ENCODE measurements around the gene AOC2.
"Not testable (repeated sequence)": the region's sequence is repeated elsewhere in the genome, so short reads cannot be mapped to it uniquely, and the experiment has no call there.

The AOC2 gene

DNA sequence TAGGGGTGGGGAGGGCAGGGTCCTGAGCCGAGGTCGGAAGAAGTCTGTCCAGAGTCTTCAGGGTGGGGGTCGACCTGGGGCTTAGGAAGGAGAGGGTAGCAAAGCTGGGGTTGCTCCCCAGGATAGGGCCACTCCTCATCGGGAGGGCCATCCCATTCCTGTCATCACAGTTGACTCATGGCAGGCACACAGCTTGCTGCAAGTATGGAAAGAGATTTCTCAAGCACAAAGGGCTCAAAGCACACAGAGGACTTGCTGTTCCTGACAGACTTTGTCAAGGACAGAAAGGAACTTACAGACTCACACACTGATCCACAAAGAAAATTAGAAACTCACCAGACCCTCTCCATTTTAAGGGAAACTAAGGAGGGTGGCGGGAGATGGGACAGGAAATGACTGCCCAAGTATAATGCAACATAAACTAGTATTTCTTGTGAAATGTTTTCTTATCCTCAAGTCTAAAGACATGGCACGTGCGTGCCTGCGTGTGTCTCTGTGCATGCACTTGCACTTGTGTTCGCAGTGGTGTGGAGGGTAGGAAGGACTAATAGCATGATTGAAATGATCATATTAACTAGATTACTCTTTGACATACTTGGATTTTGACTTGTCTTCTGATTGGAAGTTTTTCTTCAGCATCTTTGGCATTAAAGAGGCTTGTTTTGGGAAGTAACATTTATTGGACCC is 2.4 kb downstream of the AOC2 start:
- H3K27ac ChIP-seq (ENCODE audit: low read depth, low read length): peak overlapping the region; percentile 76
- H3K36me3 ChIP-seq (ENCODE audit: insufficient read depth, low read length): peaks cover 9% of the 10 kb centered on the region; the same call in 1 of the 2 replicates
- no peaks in the 10 kb centered on the region for H3K79me2 ChIP-seq (ENCODE audit: control insufficient read depth, insufficient read depth, low read length, unreplicated experiment)
- H3K4me3 ChIP-seq (ENCODE audit: low read depth, low read length): no peak overlapping the region
- no peak overlapping the region for H2AFZ ChIP-seq (ENCODE audit: low read length, unreplicated experiment)
- H3K4me1 ChIP-seq (ENCODE audit: control insufficient read depth, insufficient read depth, low read length, unreplicated experiment): peaks cover 42% of the 10 kb centered on the region
- H3K27me3 ChIP-seq (ENCODE audit: insufficient read depth, low read length): no peaks in the 10 kb centered on the region

DNA sequence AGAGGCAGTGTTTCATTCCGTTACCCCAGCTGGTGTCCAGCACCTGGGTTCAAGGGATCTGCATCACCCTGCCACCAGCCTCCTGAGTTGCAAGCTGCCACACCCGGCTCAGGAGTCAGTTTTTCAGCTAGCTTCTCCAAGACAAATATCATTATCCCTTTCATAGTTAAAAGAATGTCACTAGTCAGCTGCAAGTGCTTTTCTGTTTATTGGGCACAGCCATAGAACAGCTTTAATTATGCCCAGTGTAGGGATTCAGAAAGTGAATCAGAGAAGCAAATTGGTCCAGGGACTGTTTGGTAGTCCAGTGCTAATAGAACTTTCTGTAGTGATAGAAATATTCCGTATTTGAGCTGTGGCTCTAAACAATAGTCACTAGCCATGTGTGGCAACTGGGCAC is 3.7 kb downstream of the AOC2 start:
- peaks cover 38% of the 10 kb centered on the region for H3K4me1 ChIP-seq (ENCODE audit: control insufficient read depth, insufficient read depth, low read length, unreplicated experiment)
- H3K4me3 ChIP-seq (ENCODE audit: low read depth, low read length): no peak overlapping the region
- H3K36me3 ChIP-seq (ENCODE audit: insufficient read depth, low read length): 0 out of 2 replicates have a peak, but pooled peaks cover 5% of the 10 kb centered on the region
- H3K79me2 ChIP-seq (ENCODE audit: control insufficient read depth, insufficient read depth, low read length, unreplicated experiment): no peaks in the 10 kb centered on the region
- H3K27ac ChIP-seq (ENCODE audit: low read depth, low read length): no peak overlapping the region
- H3K27me3 ChIP-seq (ENCODE audit: insufficient read depth, low read length): no peaks in the 10 kb centered on the region
- H2AFZ ChIP-seq (ENCODE audit: low read length, unreplicated experiment): no peak overlapping the region

DNA sequence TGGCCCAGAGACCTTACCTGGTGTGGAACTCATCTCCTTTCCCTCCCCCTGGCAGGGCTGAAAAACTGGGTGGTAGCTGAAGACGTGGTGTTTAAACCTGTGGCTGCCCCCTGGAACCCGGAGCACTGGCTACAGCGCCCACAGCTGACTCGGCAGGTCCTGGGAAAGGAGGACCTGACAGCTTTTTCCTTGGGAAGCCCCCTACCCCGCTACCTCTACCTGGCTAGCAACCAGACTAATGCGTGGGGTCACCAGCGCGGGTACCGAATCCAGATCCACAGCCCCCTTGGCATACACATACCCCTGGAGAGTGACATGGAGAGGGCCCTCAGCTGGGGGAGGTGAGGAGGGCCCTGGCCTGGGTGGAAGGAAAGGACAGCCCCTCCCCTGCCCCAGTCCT is 4.7 kb downstream of the AOC2 start:
- Histone ChIP-seq H2AFZ (ENCODE audit: low read length, unreplicated experiment) (no peak overlapping the region), H3K36me3 (ENCODE audit: insufficient read depth, low read length) (0 out of 2 replicates have a peak, but pooled peaks cover under 1% of the 10 kb centered on the region), H3K27me3 (ENCODE audit: insufficient read depth, low read length) (no peaks in the 10 kb centered on the region), H3K4me3 (ENCODE audit: low read depth, low read length) (no peak overlapping the region), H3K79me2 (ENCODE audit: control insufficient read depth, insufficient read depth, low read length, unreplicated experiment) (no peaks in the 10 kb centered on the region), H3K27ac (ENCODE audit: low read depth, low read length) (no peak overlapping the region), H3K4me1 (ENCODE audit: control insufficient read depth, insufficient read depth, low read length, unreplicated experiment) (peaks cover 35% of the 10 kb centered on the region)

DNA sequence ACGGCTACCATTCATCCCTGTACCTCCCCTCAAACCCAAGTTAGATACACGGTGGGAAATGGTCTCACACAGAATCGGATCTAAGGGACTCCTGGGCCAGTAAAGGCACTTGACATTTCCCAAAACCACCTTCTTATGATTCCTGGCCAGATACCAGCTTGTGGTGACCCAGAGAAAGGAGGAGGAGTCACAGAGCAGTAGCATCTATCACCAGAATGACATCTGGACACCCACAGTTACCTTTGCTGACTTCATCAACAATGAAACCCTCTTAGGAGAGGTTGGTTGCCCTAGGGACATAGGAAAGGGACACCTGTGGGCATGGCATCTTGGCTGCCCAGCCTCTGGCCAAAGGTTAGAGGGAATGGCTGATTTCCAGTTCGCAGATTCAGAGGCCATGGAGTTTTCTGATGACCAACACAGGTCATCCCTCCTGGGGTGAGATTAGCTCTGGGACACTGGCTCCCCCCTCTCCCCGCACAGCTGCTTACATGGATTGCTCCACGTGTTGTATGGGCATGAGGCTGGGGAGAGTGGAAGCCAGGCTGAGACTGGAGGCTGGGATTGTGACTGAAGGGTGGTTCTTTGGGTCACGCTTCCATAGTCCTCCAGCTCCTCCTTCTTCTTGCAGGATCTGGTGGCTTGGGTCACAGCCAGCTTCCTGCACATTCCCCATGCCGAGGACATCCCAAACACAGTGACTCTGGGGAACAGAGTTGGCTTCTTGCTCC is 5.2 kb downstream of the AOC2 start:
- no peak overlapping the region for H2AFZ ChIP-seq (ENCODE audit: low read length, unreplicated experiment)
- peaks cover 34% of the 10 kb centered on the region for H3K4me1 ChIP-seq (ENCODE audit: control insufficient read depth, insufficient read depth, low read length, unreplicated experiment)
- H3K36me3 ChIP-seq (ENCODE audit: insufficient read depth, low read length): no peaks in the 10 kb centered on the region
- H3K79me2 ChIP-seq (ENCODE audit: control insufficient read depth, insufficient read depth, low read length, unreplicated experiment): no peaks in the 10 kb centered on the region
- no peak overlapping the region for H3K4me3 ChIP-seq (ENCODE audit: low read depth, low read length)
- H3K27ac ChIP-seq (ENCODE audit: low read depth, low read length): no peak overlapping the region
- H3K27me3 ChIP-seq (ENCODE audit: insufficient read depth, low read length): no peaks in the 10 kb centered on the region

GRCh38 chr17:42850954-42851353 is 6.6 kb downstream of the AOC2 start, which contains the start of gene AOC3:
AOC3 (plus strand) TSS chr17:42851199; CDS start chr17:42851344, 145 bp downstream.
- H3K4me1 ChIP-seq (ENCODE audit: control insufficient read depth, insufficient read depth, low read length, unreplicated experiment): peaks cover 25% of the 10 kb centered on the region
- no peak within 1 kb of the TSS for H2AFZ ChIP-seq (ENCODE audit: low read length, unreplicated experiment)
- no peaks in the 10 kb centered on the region for H3K27me3 ChIP-seq (ENCODE audit: insufficient read depth, low read length)
- H3K36me3 ChIP-seq (ENCODE audit: insufficient read depth, low read length): no peaks in the 10 kb centered on the region
- H3K79me2 ChIP-seq (ENCODE audit: control insufficient read depth, insufficient read depth, low read length, unreplicated experiment): no peaks in the 10 kb centered on the region
- H3K4me3 ChIP-seq (ENCODE audit: low read depth, low read length): no peak within 1 kb of the TSS
- no peak within 1 kb of the TSS for H3K27ac ChIP-seq (ENCODE audit: low read depth, low read length)

DNA sequence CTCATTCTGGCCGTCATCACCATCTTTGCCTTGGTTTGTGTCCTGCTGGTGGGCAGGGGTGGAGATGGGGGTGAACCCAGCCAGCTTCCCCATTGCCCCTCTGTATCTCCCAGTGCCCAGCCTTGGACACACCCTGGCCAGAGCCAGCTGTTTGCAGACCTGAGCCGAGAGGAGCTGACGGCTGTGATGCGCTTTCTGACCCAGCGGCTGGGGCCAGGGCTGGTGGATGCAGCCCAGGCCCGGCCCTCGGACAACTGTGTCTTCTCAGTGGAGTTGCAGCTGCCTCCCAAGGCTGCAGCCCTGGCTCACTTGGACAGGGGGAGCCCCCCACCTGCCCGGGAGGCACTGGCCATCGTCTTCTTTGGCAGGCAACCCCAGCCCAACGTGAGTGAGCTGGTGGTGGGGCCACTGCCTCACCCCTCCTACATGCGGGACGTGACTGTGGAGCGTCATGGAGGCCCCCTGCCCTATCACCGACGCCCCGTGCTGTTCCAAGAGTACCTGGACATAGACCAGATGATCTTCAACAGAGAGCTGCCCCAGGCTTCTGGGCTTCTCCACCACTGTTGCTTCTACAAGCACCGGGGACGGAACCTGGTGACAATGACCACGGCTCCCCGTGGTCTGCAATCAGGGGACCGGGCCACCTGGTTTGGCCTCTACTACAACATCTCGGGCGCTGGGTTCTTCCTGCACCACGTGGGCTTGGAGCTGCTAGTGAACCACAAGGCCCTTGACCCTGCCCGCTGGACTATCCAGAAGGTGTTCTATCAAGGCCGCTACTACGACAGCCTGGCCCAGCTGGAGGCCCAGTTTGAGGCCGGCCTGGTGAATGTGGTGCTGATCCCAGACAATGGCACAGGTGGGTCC is 7.2 kb downstream of the AOC2 start:
- H3K4me3 ChIP-seq (ENCODE audit: low read depth, low read length); H3K79me2 ChIP-seq (ENCODE audit: control insufficient read depth, insufficient read depth, low read length, unreplicated experiment); H2AFZ ChIP-seq (ENCODE audit: low read length, unreplicated experiment); H3K27me3 ChIP-seq (ENCODE audit: insufficient read depth, low read length); H3K27ac ChIP-seq (ENCODE audit: low read depth, low read length); H3K36me3 ChIP-seq (ENCODE audit: insufficient read depth, low read length): not testable (repeated sequence)
- peaks cover 19% of the 10 kb centered on the region for H3K4me1 ChIP-seq (ENCODE audit: control insufficient read depth, insufficient read depth, low read length, unreplicated experiment)

GRCh38 chr17:42852351-42852750 is 8.0 kb downstream of the AOC2 start:
- Histone ChIP-seq H3K27ac (ENCODE audit: low read depth, low read length) (no peak overlapping the region), H3K4me3 (ENCODE audit: low read depth, low read length) (no peak overlapping the region), H3K27me3 (ENCODE audit: insufficient read depth, low read length) (no peaks in the 10 kb centered on the region), H2AFZ (ENCODE audit: low read length, unreplicated experiment) (no peak overlapping the region), H3K79me2 (ENCODE audit: control insufficient read depth, insufficient read depth, low read length, unreplicated experiment) (no peaks in the 10 kb centered on the region), H3K36me3 (ENCODE audit: insufficient read depth, low read length) (no peaks in the 10 kb centered on the region), H3K4me1 (ENCODE audit: control insufficient read depth, insufficient read depth, low read length, unreplicated experiment) (peaks cover 11% of the 10 kb centered on the region)

GRCh38 chr17:42853004-42853403 is 8.6 kb downstream of the AOC2 start:
- Histone ChIP-seq H3K4me3 (ENCODE audit: low read depth, low read length) (no peak overlapping the region), H2AFZ (ENCODE audit: low read length, unreplicated experiment) (no peak overlapping the region)

DNA sequence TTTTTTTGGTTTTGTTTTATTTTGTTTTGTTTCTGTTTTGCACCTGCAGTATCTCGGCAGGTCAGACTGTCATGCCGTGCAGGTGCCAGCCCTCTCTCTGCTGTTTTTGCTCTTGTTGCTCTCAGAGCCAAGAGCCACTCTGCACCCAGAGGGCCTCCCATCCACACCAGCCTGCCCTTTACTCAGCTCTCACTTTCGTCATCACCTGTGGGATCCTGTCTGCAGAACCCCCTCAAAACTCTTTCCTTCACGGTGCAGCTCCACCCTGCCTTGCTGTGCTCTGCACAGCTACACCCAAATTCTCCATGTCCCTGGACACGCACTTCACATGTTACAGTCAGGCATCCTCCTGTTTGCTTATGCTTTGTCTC is 9.2 kb downstream of the AOC2 start:
- Histone ChIP-seq H3K4me1 (ENCODE audit: control insufficient read depth, insufficient read depth, low read length, unreplicated experiment) (peaks cover 10% of the 10 kb centered on the region), H3K27me3 (ENCODE audit: insufficient read depth, low read length) (no peaks in the 10 kb centered on the region), H3K79me2 (ENCODE audit: control insufficient read depth, insufficient read depth, low read length, unreplicated experiment) (no peaks in the 10 kb centered on the region), H3K4me3 (ENCODE audit: low read depth, low read length) (no peak overlapping the region), H3K36me3 (ENCODE audit: insufficient read depth, low read length) (no peaks in the 10 kb centered on the region), H2AFZ (ENCODE audit: low read length, unreplicated experiment) (no peak overlapping the region), H3K27ac (ENCODE audit: low read depth, low read length) (no peak overlapping the region)

More at GRCh38 chr17:42853004-42853403, 8.6 kb downstream of the AOC2 start:
- H3K27ac ChIP-seq (ENCODE audit: low read depth, low read length): no peak overlapping the region
- peaks cover 10% of the 10 kb centered on the region for H3K4me1 ChIP-seq (ENCODE audit: control insufficient read depth, insufficient read depth, low read length, unreplicated experiment)
- H3K36me3 ChIP-seq (ENCODE audit: insufficient read depth, low read length): no peaks in the 10 kb centered on the region
- H3K79me2 ChIP-seq (ENCODE audit: control insufficient read depth, insufficient read depth, low read length, unreplicated experiment): no peaks in the 10 kb centered on the region
- no peaks in the 10 kb centered on the region for H3K27me3 ChIP-seq (ENCODE audit: insufficient read depth, low read length)

DNA sequence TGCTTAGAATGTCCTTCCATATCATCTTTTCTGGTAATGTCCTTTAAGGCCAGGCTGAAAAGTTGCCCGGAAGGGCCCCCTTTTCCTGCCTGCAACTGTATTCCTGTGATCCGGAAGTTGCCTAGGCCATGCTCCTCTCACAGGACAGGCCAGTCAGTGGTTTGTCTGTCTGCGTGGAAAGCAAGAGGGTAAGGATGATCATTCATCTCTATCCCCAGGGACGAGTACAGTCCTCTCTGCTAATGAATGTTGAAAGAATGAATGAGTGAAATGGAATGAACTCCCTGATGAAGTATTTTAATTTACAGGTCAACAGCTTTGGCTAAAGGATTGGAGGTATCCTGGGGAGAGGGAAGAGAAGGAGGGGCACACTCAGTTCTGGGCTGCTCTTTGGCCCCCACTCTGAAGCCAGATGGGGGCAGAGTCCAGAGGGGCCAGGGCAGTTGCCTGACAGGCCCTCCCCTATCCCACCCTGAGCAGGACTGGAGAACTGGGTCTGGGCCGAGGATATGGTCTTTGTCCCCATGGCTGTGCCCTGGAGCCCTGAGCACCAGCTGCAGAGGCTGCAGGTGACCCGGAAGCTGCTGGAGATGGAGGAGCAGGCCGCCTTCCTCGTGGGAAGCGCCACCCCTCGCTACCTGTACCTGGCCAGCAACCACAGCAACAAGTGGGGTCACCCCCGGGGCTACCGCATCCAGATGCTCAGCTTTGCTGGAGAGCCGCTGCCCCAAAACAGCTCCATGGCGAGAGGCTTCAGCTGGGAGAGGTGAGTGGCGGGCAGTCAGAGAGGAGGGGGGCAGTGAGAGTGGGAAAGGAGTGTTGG is 9.8 kb downstream of the AOC2 start:
- Histone ChIP-seq H3K4me3 (ENCODE audit: low read depth, low read length) (no peak overlapping the region), H3K4me1 (ENCODE audit: control insufficient read depth, insufficient read depth, low read length, unreplicated experiment) (peaks cover 10% of the 10 kb centered on the region), H2AFZ (ENCODE audit: low read length, unreplicated experiment) (no peak overlapping the region)

More for the DNA sequence above, 9.8 kb downstream of the AOC2 start:
- Histone ChIP-seq H3K79me2 (ENCODE audit: control insufficient read depth, insufficient read depth, low read length, unreplicated experiment) (no peaks in the 10 kb centered on the region), H3K27me3 (ENCODE audit: insufficient read depth, low read length) (no peaks in the 10 kb centered on the region), H3K36me3 (ENCODE audit: insufficient read depth, low read length) (no peaks in the 10 kb centered on the region), H3K27ac (ENCODE audit: low read depth, low read length) (no peak overlapping the region)

Measured in ACC112 (cell line).